Heart right ventricle (tissue), 16 donors: ENCODE data around the gene UQCC5. TPM values are rescaled to one million over a fixed set of nuclear protein-coding genes. Genes with fewer than 3 reads are reported as not detected.
A peak's percentile ranks its signal among the peaks of the same experiment; 100 is the strongest.

Experiments
- ATAC-seq, 8 donors: fragments of 200-7000 bp; cut with Tn5 transposase; one replicate each; pipeline ENCODE4 v1.9.1; 2020; ENCODE audit warnings: mild to moderate bottlenecking in 8 of 8, moderate library complexity in 8 of 8, moderate number of reproducible peaks in 1 of 8
- DNase-seq, 2 donors: peaks; one replicate each; pipeline ENCODE4 v3.0.0-alpha.2; 2020
- H3K27ac ChIP-seq, 10 donors: fragments of 200-600 bp; sonication (generic) in 2 of 10; one replicate each; pipeline versions ENCODE4 v1.5.0 to v1.8.0; 2020 to 2022; ENCODE audit warnings: mild to moderate bottlenecking in 3 of 10
- H3K27me3 ChIP-seq, 7 donors: fragments of 200-600 bp; one replicate each; pipeline ENCODE4 v1.8.0; 2021 to 2022; ENCODE audit warnings: mild to moderate bottlenecking in 2 of 7
- H3K36me3 ChIP-seq, 9 donors: fragments of 200-600 bp; sonication (generic) in 1 of 9; one replicate each; pipeline versions ENCODE4 v1.5.0 to v1.8.0; 2020 to 2022; ENCODE audit warnings: mild to moderate bottlenecking in 2 of 9
- H3K4me1 ChIP-seq, 9 donors: fragments of 200-600 bp; sonication (generic) in 1 of 9; one replicate each; pipeline versions ENCODE4 v1.5.0 to v1.8.0; 2020 to 2022; ENCODE audit warnings: mild to moderate bottlenecking in 4 of 9
- H3K4me3 ChIP-seq, 10 donors: fragments of 200-600 bp; sonication (generic) in 2 of 10; one replicate each; pipeline versions ENCODE4 v1.5.0 to v1.8.0; 2020 to 2022; ENCODE audit warnings: mild to moderate bottlenecking in 7 of 10, moderate library complexity in 2 of 10
- H3K9me3 ChIP-seq, 11 donors: fragments of 200-600 bp in 10 of 11; sonication (generic) in 2 of 11; one replicate each; pipeline versions ENCODE4 v1.5.0 to v1.8.0; 2013 to 2022; ENCODE audit warnings: mild to moderate bottlenecking in 2 of 11, control low read depth in 1 of 11, moderate library complexity in 1 of 11
- CTCF ChIP-seq, 9 donors: fragments of 200-600 bp; sonication (generic) in 2 of 9; IDR thresholded peaks; one replicate each; pipeline versions ENCODE4 v1.5.0 to v1.8.0; 2021 to 2022; ENCODE audit warnings: antibody characterized with exemption in 9 of 9, mild to moderate bottlenecking in 5 of 9, moderate library complexity in 1 of 9
- WGBS, 2 donors: extraction: QIAGEN DNeasy Blood & Tissue Kit; methylation state at CpG; one replicate each; pipeline ENCODE4 v1.1.7; 2013; ENCODE audit warnings: inconsistent platforms in 1 of 2; 5-methylcytosine and 5-hydroxymethylcytosine counted together
- intact Hi-C, 10 donors: fragments of 100-400 bp; cut with DNase I; formaldehyde crosslinking; loops; one replicate each; pipeline versions ENCODE4 v1.11.1 to v1.14.2; 2022
- polyA plus RNA-seq, 2 donors: library from polyadenylated mRNA; stranded (reverse); fragments of 200-250 nt; gene quantifications; one replicate each; pipeline ENCODE4 v1.2.3, GENCODE V29; 2013
- total RNA-seq, 10 donors: library from RNA; stranded (reverse); fragmentation: NEBNext Ultra II Directional in 3 of 10; extraction: Animal tissue kit (Norgen Biotek cat#: 25700) in 3 of 10; gene quantifications; one replicate each; pipeline versions ENCODE4 v1.2.1 to v1.2.4, GENCODE V29; 2021 to 2023
- donor health status: Arrhythmogenic right ventricular cardiomyopathy.
- donor health status: ischemic (EF 13 %, LVEDD 7.1; RV severe dilation, severe dysfunction).
- donor health status: healthy with polysubstance abuse.
- donor health status: DM: no; HTN: yes; CAD: no.
- donor health status: DM: no; HTN: no; CAD: no.
- donor health status: ischemic (EF 25% LVEDD 6.9; RV normal size, moderate dysfunction).
- donor health status: ischemic (EF 25% LVEDD 5.7; RV mildly dilated, moderate dysfunction).
- donor health status: healthy.
- donor health status: DM: yes; HTN: yes; CAD: no.
- donor health status: Ischemic cardiomyopathy.
- donor health status: ischemic (EF 35%, LVEDD 5.7; RV mildly dilated, moderate dysfunction).
- donor health status: nonischemic (EF 11% LVEDD 7.7; RV severe dilation, severe dysfunction).
- donor health status: DM: yes; HTN: yes; CAD: no.
- donor health status: PGD.
- donor health status: ischemic (EF 29% LVEDD 5.4; RV normal size, mild dysfunction).
- donor health status: nonischemic (EF 23%, LVEDD 6.1; RV moderate dilation, normal function).

The UQCC5 gene
- total and polyA plus RNA-seq, 12 donors, result 30.2 to 147 (median 70.3) TPM

DNA sequence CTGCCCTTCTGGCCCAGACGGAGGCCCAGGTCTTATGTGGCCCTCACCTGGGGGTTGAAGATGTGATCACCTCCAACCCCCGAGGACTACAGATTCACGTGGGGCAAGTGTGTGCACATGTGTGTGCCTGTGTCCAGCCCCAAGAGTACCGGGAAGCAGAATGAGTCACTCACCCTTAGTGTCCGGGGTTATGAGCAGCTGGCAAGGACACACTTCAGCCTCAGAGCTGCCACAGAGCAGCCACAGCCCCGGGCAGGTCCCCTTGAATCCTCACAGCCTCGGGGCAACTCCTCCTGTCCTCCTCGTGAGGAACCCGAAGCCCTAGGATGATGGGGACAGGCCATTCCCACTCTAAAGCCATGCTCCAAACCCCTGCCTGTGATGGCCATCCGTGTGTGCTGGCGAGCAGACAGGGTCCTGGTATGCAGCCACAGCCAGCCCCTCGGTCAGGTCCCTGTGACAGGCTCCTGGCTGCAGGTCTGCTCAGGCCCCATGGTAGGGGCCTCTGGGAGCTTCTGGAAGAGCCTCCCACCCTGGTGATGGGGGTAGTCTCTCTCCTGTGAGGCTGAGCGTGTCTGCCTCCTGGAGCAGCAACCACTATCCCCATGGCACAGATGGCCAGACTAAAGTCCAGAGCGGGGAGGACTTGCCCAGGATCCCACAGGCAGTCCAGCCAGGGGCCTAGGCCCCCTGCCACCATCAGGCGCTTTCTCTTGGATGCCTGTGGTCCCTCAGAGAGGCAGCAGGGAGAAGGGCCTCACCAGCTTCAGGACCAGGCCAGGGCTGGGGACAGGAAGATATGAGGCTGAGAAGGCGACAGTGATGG lies 40.4 kb upstream of the UQCC5 start:
- intact Hi-C loops, result no loop called here

GRCh38 chr3:52498137-52499054 lies 38.0 kb upstream of the UQCC5 start:
- ATAC-seq (peak in 7 of 8 donors; percentile 19 to 58 (median 34)), DNase-seq (peak; percentile 43 to 44)
- WGBS, 2 donors, result 79 to 85% methylated on average over 24 of the region's 24 CpGs
- Histone ChIP-seq H3K27ac (peak overlapping the region in 4 of 10 donors; percentile 31 to 95 (median 40)), H3K9me3 (no peaks in the 10 kb centered on the region), H3K4me1 (peaks cover 0 to 61% (median 22%) of the 10 kb centered on the region in 9 donors), H3K27me3 (no peaks in the 10 kb centered on the region), H3K36me3 (peaks cover 0 to 32% (median 0%) of the 10 kb centered on the region in 9 donors), H3K4me3 (peak overlapping the region in 1 of 10 donors; percentile 66)
- intact Hi-C loops, result no loop called here
- TF ChIP-seq CTCF (IDR thresholded peaks at IDR 0.05), result no peak

More for the DNA sequence above, 40.4 kb upstream of the UQCC5 start:
- DNase-seq (no peak), ATAC-seq (peak in 6 of 8 donors; percentile 6 to 56 (median 44))
- WGBS, 2 donors, result 58 to 72% methylated on average over 16 of the region's 16 CpGs
- Histone ChIP-seq H3K27ac (peak overlapping the region; percentile 51 to 95 (median 82)), H3K36me3 (peaks cover 0 to 32% (median 18%) of the 10 kb centered on the region in 9 donors), H3K4me1 (peaks cover 3 to 85% (median 44%) of the 10 kb centered on the region in 9 donors), H3K27me3 (no peaks in the 10 kb centered on the region), H3K9me3 (no peaks in the 10 kb centered on the region), H3K4me3 (peak overlapping the region in 9 of 10 donors; percentile 28 to 66 (median 56))
- TF ChIP-seq CTCF (IDR thresholded peaks at IDR 0.05), result no peak

DNA sequence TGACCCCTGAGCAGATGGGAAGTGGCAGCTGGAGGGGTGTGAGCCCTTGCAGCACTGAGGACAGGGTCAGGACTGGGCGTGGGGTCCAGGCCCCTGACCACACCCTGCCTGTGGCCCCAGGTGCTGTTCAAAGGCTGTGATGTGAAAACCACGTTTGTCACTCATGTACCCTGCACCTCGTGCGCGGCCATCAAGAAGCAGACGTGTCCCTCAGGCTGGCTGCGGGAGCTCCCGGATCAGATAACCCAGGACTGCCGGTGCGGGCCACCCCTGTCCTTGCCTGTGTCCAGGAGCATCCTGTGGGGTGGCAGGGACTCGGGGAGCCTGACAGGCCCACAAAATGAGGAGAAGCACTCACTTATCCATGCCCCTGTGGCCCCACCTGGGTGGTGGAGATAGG lies 35.4 kb upstream of the UQCC5 start:
- H3K36me3 ChIP-seq, result peaks cover 0 to 58% (median 0%) of the 10 kb centered on the region in 9 donors
- intact Hi-C loops, result no loop called here

More for the DNA sequence above, 35.4 kb upstream of the UQCC5 start:
- no peak overlapping the region for H3K27ac ChIP-seq
- H3K9me3 ChIP-seq, result no peaks in the 10 kb centered on the region
- DNase-seq, result no peak
- H3K4me1 ChIP-seq, result peaks cover 0 to 34% (median 5%) of the 10 kb centered on the region in 9 donors
- no peak for ATAC-seq
- WGBS, 2 donors, result 89% methylated on average over 11 of the region's 11 CpGs
- H3K4me3 ChIP-seq, result no peak overlapping the region
- H3K27me3 ChIP-seq, result no peaks in the 10 kb centered on the region
- TF ChIP-seq CTCF (IDR thresholded peaks at IDR 0.05), result no peak
